GF-D8 (cell line): Measurements from ENCODE around the gene ABCC4.
A peak's percentile ranks its signal among the peaks of the same experiment; 100 is the strongest.

Experiments used
- DNase-seq: peaks from one replicate; lab custom pipeline; 2025; lab: John Stamatoyannopoulos, UW

The ABCC4 gene

GRCh38 chr13:95301183-95301967, at the start of gene ABCC4:
Gene ABCC4, minus strand, starts transcription at chr13:95301451. Its CDS starts 137 bp downstream, at chr13:95301314.
- DNase-seq = peak; percentile 72

GRCh38 chr13:95349267-95349666, 48.0 kb upstream of the ABCC4 start:
- no peak for DNase-seq

GRCh38 chr13:95343944-95344343, 42.7 kb upstream of the ABCC4 start:
- no peak for DNase-seq

- DNase-seq = no peak
Observed at GRCh38 chr13:95341441-95341840, 40.2 kb upstream of the ABCC4 start.

GRCh38 chr13:95338905-95339304, 37.7 kb upstream of the ABCC4 start:
- DNase-seq = no peak

- DNase-seq = no peak
Observed at GRCh38 chr13:95337597-95337996, 36.3 kb upstream of the ABCC4 start.

- DNase-seq = no peak
Observed at GRCh38 chr13:95335667-95336066, 34.4 kb upstream of the ABCC4 start.

- no peak for DNase-seq
Observed at GRCh38 chr13:95328386-95328785, 27.1 kb upstream of the ABCC4 start.

- no peak for DNase-seq
Observed at GRCh38 chr13:95327190-95327589, 25.9 kb upstream of the ABCC4 start.

- DNase-seq = no peak
Observed at GRCh38 chr13:95326695-95327094, 25.4 kb upstream of the ABCC4 start.

- no peak for DNase-seq
Observed at GRCh38 chr13:95325485-95325884, 24.2 kb upstream of the ABCC4 start.

GRCh38 chr13:95323930-95324662, 22.8 kb upstream of the ABCC4 start:
- no peak for DNase-seq

GRCh38 chr13:95319551-95320274, 18.5 kb upstream of the ABCC4 start:
- no peak for DNase-seq

- no peak for DNase-seq
Observed at GRCh38 chr13:95317039-95317989, 16.1 kb upstream of the ABCC4 start.

GRCh38 chr13:95315752-95316151, 14.5 kb upstream of the ABCC4 start:
- DNase-seq = no peak

GRCh38 chr13:95307507-95307906, 6.3 kb upstream of the ABCC4 start:
- no peak for DNase-seq

GRCh38 chr13:95304453-95304852, 3.2 kb upstream of the ABCC4 start:
- DNase-seq = no peak

- DNase-seq = peak; percentile 58
Observed at GRCh38 chr13:95301968-95302393, 730 bp upstream of the ABCC4 start.

- peak; percentile 52 for DNase-seq
Observed at GRCh38 chr13:95300625-95301182, 547 bp downstream of the ABCC4 start.

GRCh38 chr13:95298971-95299621, 2.2 kb downstream of the ABCC4 start:
- DNase-seq = no peak
